SU-DHL-6 (cell line): ENCODE measurements around the gene PAPSS1.

Experiments
- H2AFZ ChIP-seq: fragments of 200-600 bp; sonication (generic); 2 replicates; pipeline ENCODE4 v1.6.1; 2014; ENCODE audit warnings: low read depth, mild to moderate bottlenecking, moderate library complexity, mixed read lengths, antibody characterized with exemption, low read length; ENCODE audit not compliant: severe bottlenecking
- H3F3A ChIP-seq: fragments of 200-600 bp; shearing (Covaris generic); 2 replicates; pipeline ENCODE4 v1.6.0; 2016; ENCODE audit warnings: antibody characterized with exemption, mild to moderate bottlenecking; ENCODE audit not compliant: insufficient read depth
- H3K27ac ChIP-seq: fragments of 200-600 bp; sonication (generic); 2 replicates; pipeline ENCODE4 v1.5.1; 2016; ENCODE audit warnings: low read depth, mild to moderate bottlenecking, low read length, moderate library complexity, mixed read lengths
- H3K27me3 ChIP-seq: fragments of 200-600 bp; sonication (generic), shearing (Covaris generic); 2 replicates; pipeline ENCODE4 v1.6.0; 2014; ENCODE audit warnings: mild to moderate bottlenecking, low read length
- H3K36me3 ChIP-seq: fragments of 200-600 bp; sonication (generic); 2 replicates; pipeline ENCODE4 v1.6.1; 2014; ENCODE audit warnings: mild to moderate bottlenecking, low read length, mixed read lengths
- H3K4me2 ChIP-seq: fragments of 300-600, 200-600 bp; shearing (Covaris generic), sonication (generic); 2 replicates; pipeline ENCODE4 v1.6.0; 2014; ENCODE audit warnings: low read length, low read depth, mild to moderate bottlenecking; ENCODE audit not compliant: poor library complexity, severe bottlenecking
- H3K4me3 ChIP-seq: fragments of 200-600 bp; sonication (generic); 2 replicates; pipeline ENCODE4 v1.5.1; 2014; ENCODE audit warnings: antibody characterized with exemption, low read length, mild to moderate bottlenecking, mixed read lengths; ENCODE audit not compliant: insufficient read depth, poor library complexity, severe bottlenecking
- H3K79me2 ChIP-seq: fragments of 200-600 bp; sonication (generic); 2 replicates; pipeline ENCODE4 v1.6.1; 2014; ENCODE audit warnings: mild to moderate bottlenecking, low read length, moderate library complexity; ENCODE audit not compliant: insufficient read depth
- H3K9ac ChIP-seq: fragments of 200-600 bp; sonication (generic); 2 replicates; pipeline ENCODE4 v1.7.0; 2014; ENCODE audit warnings: mild to moderate bottlenecking, low read length
- H3K9me2 ChIP-seq: fragments of 200-600 bp; sonication (generic); replicated peaks from 2 replicates; pipeline ENCODE4 v1.6.1; 2014; ENCODE audit warnings: low read length; ENCODE audit not compliant: insufficient read depth
- H3K9me3 ChIP-seq: fragments of 200-600 bp; sonication (generic); 2 replicates; pipeline ENCODE4 v1.6.1; 2014; ENCODE audit warnings: low read length, mixed read lengths; ENCODE audit not compliant: insufficient read depth
- H4K20me1 ChIP-seq: fragments of 200-600 bp; sonication (generic); 2 replicates; pipeline ENCODE4 v1.6.1; 2014; ENCODE audit warnings: low read depth, mild to moderate bottlenecking, antibody characterized with exemption, low read length, moderate library complexity, mixed read lengths
- CTCF ChIP-seq: fragments of 200-600 bp; sonication (generic); IDR thresholded peaks from one replicate; pipeline ENCODE4 v1.5.1; 2017; ENCODE audit warnings: antibody characterized with exemption, mild to moderate bottlenecking, low read length, moderate library complexity; ENCODE audit not compliant: insufficient read depth, poor library complexity, severe bottlenecking
- EZH2phosphoT487 ChIP-seq: fragments of 200-600 bp; sonication (generic), shearing (Covaris generic); conservative IDR thresholded peaks from 2 replicates; pipeline ENCODE4 v1.6.1; 2018; ENCODE audit warnings: mild to moderate bottlenecking, antibody characterized with exemption, low read length, moderate library complexity, mixed read lengths

Gene PAPSS1

GRCh38 chr4:107689912-107690587 lies 30.0 kb downstream of the PAPSS1 start:
- Histone ChIP-seq H3K9ac (no peak overlapping the region), H2AFZ (no peak overlapping the region), H3K79me2 (no peaks in the 10 kb centered on the region), H3K4me2 (no peak overlapping the region), H3K36me3 (no peaks in the 10 kb centered on the region), H3K27ac (no peak overlapping the region), H3K4me3 (no peak overlapping the region), H4K20me1 (no peaks in the 10 kb centered on the region), H3K9me3 (no peaks in the 10 kb centered on the region), H3F3A (no peaks in the 10 kb centered on the region), H3K9me2 (no peaks in the 10 kb centered on the region), H3K27me3 (no peaks in the 10 kb centered on the region)
- TF ChIP-seq CTCF (no peak), EZH2phosphoT487 (no peak)

- no peak overlapping the region for H3K27ac ChIP-seq
- no peaks in the 10 kb centered on the region for H3K9me2 ChIP-seq
- H4K20me1 ChIP-seq, result no peaks in the 10 kb centered on the region
- no peaks in the 10 kb centered on the region for H3K79me2 ChIP-seq
- no peak overlapping the region for H3K4me3 ChIP-seq
- no peaks in the 10 kb centered on the region for H3F3A ChIP-seq
- H3K9ac ChIP-seq, result no peak overlapping the region
- no peaks in the 10 kb centered on the region for H3K27me3 ChIP-seq
- no peaks in the 10 kb centered on the region for H3K36me3 ChIP-seq
- H3K9me3 ChIP-seq, result no peaks in the 10 kb centered on the region
- H3K4me2 ChIP-seq, result no peak overlapping the region
- TF ChIP-seq CTCF (no peak), EZH2phosphoT487 (no peak)
- H2AFZ ChIP-seq, result no peak overlapping the region
These were observed 31.6 kb downstream of the PAPSS1 start for GRCh38 chr4:107688421-107688820.

- no peak overlapping the region for H3K4me2 ChIP-seq
- H3K27me3 ChIP-seq, result no peaks in the 10 kb centered on the region
- H3K36me3 ChIP-seq, result no peaks in the 10 kb centered on the region
- no peak overlapping the region for H2AFZ ChIP-seq
- no peaks in the 10 kb centered on the region for H3K9me2 ChIP-seq
- no peak overlapping the region for H3K9ac ChIP-seq
- no peaks in the 10 kb centered on the region for H3K79me2 ChIP-seq
- no peaks in the 10 kb centered on the region for H4K20me1 ChIP-seq
- H3K4me3 ChIP-seq, result no peak overlapping the region
- H3F3A ChIP-seq, result no peaks in the 10 kb centered on the region
- H3K27ac ChIP-seq, result no peak overlapping the region
- no peaks in the 10 kb centered on the region for H3K9me3 ChIP-seq
- TF ChIP-seq EZH2phosphoT487, result no peak
- TF ChIP-seq CTCF, result no peak
These were observed 34.3 kb downstream of the PAPSS1 start for GRCh38 chr4:107685740-107686139.
